PC-3 (cell line): ENCODE results near the gene SLC27A4. TPM values are rescaled to one million over a fixed set of nuclear protein-coding genes. Genes with fewer than 3 reads are reported as not detected.
A peak's percentile ranks its signal among the peaks of the same experiment; 100 is the strongest.

Experiments used
- ATAC-seq: fragments of 200-7000 bp; cut with Tn5 transposase; 2 replicates; pipeline ENCODE4 v1.9.1; 2020; ENCODE audit warnings: mild to moderate bottlenecking, moderate library complexity
- BruUV-seq: library from RNA; stranded (reverse); fragments of 400-500 nt; replicated peaks from 2 replicates; lab custom pipeline; 2021; lab: Mats Ljungman, UMichigan
- CTCF ChIA-PET: fragments of 300-600 bp; sonication (Branson Sonifier 250); formaldehyde crosslinking; loops from one replicate; lab custom pipeline; 2022; ENCODE audit warnings: antibody characterized with exemption; lab: Charles Lee
- POLR2A ChIA-PET: fragments of 300-600 bp; sonication (Branson Sonifier 250); formaldehyde crosslinking; loops from one replicate; lab custom pipeline; 2022; ENCODE audit warnings: antibody characterized with exemption; ENCODE audit not compliant: unreplicated experiment; lab: Charles Lee
- DNase-seq: peaks from one replicate; pipeline ENCODE4 v3.0.0-alpha.2; 2015
- H2AFZ ChIP-seq: fragments of 300-600 bp; sonication (generic); 2 replicates; pipeline ENCODE4 v1.6.0; 2016; ENCODE audit warnings: antibody characterized with exemption, low read length
- H3F3A ChIP-seq: fragments of 300-600 bp; sonication (generic); one replicate; pipeline ENCODE4 v1.6.0; 2017; ENCODE audit warnings: antibody characterized with exemption, low read length, control low read depth, mild to moderate bottlenecking; ENCODE audit not compliant: unreplicated experiment
- H3K27ac ChIP-seq: fragments of 300-600 bp; sonication (generic); 2 replicates; pipeline ENCODE4 v1.5.1; 2016; ENCODE audit warnings: mild to moderate bottlenecking, low read length
- H3K27me3 ChIP-seq: fragments of 300-600 bp; sonication (generic); 2 replicates; pipeline ENCODE4 v1.6.1; 2016; ENCODE audit warnings: low read length, mixed read lengths
- H3K36me3 ChIP-seq: fragments of 300-600 bp; sonication (generic); 2 replicates; pipeline ENCODE4 v1.6.1; 2016; ENCODE audit warnings: low read depth, mixed run types, low read length, mixed read lengths
- H3K4me1 ChIP-seq: fragments of 300-600 bp; sonication (generic); 2 replicates; pipeline ENCODE4 v1.5.1; 2016; ENCODE audit warnings: low read length; ENCODE audit not compliant: insufficient read depth
- H3K4me2 ChIP-seq: fragments of 300-600 bp; sonication (generic); 2 replicates; pipeline ENCODE4 v1.6.0; 2016; ENCODE audit warnings: low read length
- H3K4me3 ChIP-seq: fragments of 300-600 bp; sonication (generic); 2 replicates; pipeline ENCODE4 v1.5.1; 2016; ENCODE audit warnings: mild to moderate bottlenecking, low read length, mixed read lengths
- H3K79me2 ChIP-seq: fragments of 300-600 bp; sonication (generic); 2 replicates; pipeline ENCODE4 v1.6.1; 2017; ENCODE audit warnings: low read length, mixed read lengths
- H3K9ac ChIP-seq: fragments of 300-600 bp; sonication (generic); 2 replicates; pipeline ENCODE4 v1.6.0; 2016; ENCODE audit warnings: mild to moderate bottlenecking, low read length
- H3K9me2 ChIP-seq: fragments of 300-600 bp; sonication (generic); replicated peaks from 2 replicates; pipeline ENCODE4 v1.6.1; 2016; ENCODE audit warnings: mixed run types, low read length, mixed read lengths
- H3K9me3 ChIP-seq: fragments of 300-600 bp; sonication (generic); 2 replicates; pipeline ENCODE4 v1.6.1; 2016; ENCODE audit warnings: low read length, mixed read lengths
- H4K20me1 ChIP-seq: fragments of 300-600 bp; sonication (generic); 2 replicates; pipeline ENCODE4 v1.6.1; 2016; ENCODE audit warnings: low read length, mixed read lengths
- CTCF ChIP-seq: fragments of 300-600 bp; sonication (generic); conservative IDR thresholded peaks from 2 replicates; pipeline ENCODE4 v1.5.1; 2017; ENCODE audit warnings: antibody characterized with exemption, low read depth, mild to moderate bottlenecking, low read length
- EZH2 ChIP-seq: fragments of 300-600 bp; sonication (generic); IDR thresholded peaks from one replicate; pipeline ENCODE4 v1.6.1; 2017; ENCODE audit warnings: antibody characterized with exemption, mild to moderate bottlenecking, low read length; ENCODE audit not compliant: unreplicated experiment
- EZH2phosphoT487 ChIP-seq: fragments of 300-600 bp; sonication (generic); IDR thresholded peaks from 2 replicates; pipeline ENCODE4 v1.6.1; 2018; ENCODE audit warnings: mild to moderate bottlenecking, antibody characterized with exemption, low read length, borderline replicate concordance
- intact Hi-C: fragments of 100-400 bp; cut with micrococcal nuclease; formaldehyde crosslinking; loops from 2 replicates; pipeline ENCODE4 v1.9.0; 2023
- total RNA-seq: library from RNA; depleted of rRNA; stranded (reverse); fragments of >200 nt; gene quantifications from 2 replicates; pipeline ENCODE4 v1.2.3, GENCODE V29; 2014

Gene SLC27A4
- total RNA-seq, 1 experiment from 2014 or later: 39.1 TPM

- CTCF ChIA-PET: interaction anchor here (0.6 kb wide), 1 partner anchor 104 kb away, joined by 4 read pairs; no protein-coding TSS in a partner anchor
- H3K4me2 ChIP-seq: no peak overlapping the region
- no peaks in the 10 kb centered on the region for H3K9me3 ChIP-seq
- no peaks in the 10 kb centered on the region for H3K27me3 ChIP-seq
- no peak overlapping the region for H3K9ac ChIP-seq
- H3K4me3 ChIP-seq: no peak overlapping the region
- ATAC-seq (no peak), DNase-seq (no peak)
- peaks cover 5% of the 10 kb centered on the region; the same call in 1 of the 2 replicates for H3K36me3 ChIP-seq
- TF ChIP-seq CTCF (no peak), EZH2 (no peak), EZH2phosphoT487 (no peak)
- no peaks in the 10 kb centered on the region for H4K20me1 ChIP-seq
- BruUV-seq: no TSS peak
- POLR2A ChIA-PET: no interaction called here
- no peaks in the 10 kb centered on the region for H3F3A ChIP-seq
- peak overlapping the region; percentile 43 for H3K27ac ChIP-seq
- intact Hi-C loops: no loop called here
- no peaks in the 10 kb centered on the region for H3K9me2 ChIP-seq
- no peaks in the 10 kb centered on the region for H3K79me2 ChIP-seq
- H3K4me1 ChIP-seq: peaks cover 24% of the 10 kb centered on the region
- no peak overlapping the region for H2AFZ ChIP-seq
Observed at GRCh38 chr9:128304136-128304970, 36.0 kb upstream of the SLC27A4 start.

GRCh38 chr9:128304971-128305288 is 35.4 kb upstream of the SLC27A4 start:
- TF ChIP-seq EZH2 (no peak), CTCF (no peak), EZH2phosphoT487 (no peak)
- no peaks in the 10 kb centered on the region for H4K20me1 ChIP-seq
- no peak overlapping the region for H3K4me3 ChIP-seq
- no peaks in the 10 kb centered on the region for H3K9me3 ChIP-seq
- H3K36me3 ChIP-seq: peaks cover 5% of the 10 kb centered on the region; the same call in 1 of the 2 replicates
- H2AFZ ChIP-seq: no peak overlapping the region
- CTCF ChIA-PET: interaction anchor here (0.6 kb wide), 1 partner anchor 16 kb away, joined by 3 read pairs; no protein-coding TSS in a partner anchor
- intact Hi-C loops: no loop called here
- H3K27ac ChIP-seq: peak overlapping the region; percentile 43
- DNase-seq (peak; percentile 30), ATAC-seq (no peak)
- H3F3A ChIP-seq: no peaks in the 10 kb centered on the region
- H3K9ac ChIP-seq: no peak overlapping the region
- H3K4me2 ChIP-seq: no peak overlapping the region
- peaks cover 24% of the 10 kb centered on the region for H3K4me1 ChIP-seq
- no TSS peak for BruUV-seq
- POLR2A ChIA-PET: no interaction called here
- H3K9me2 ChIP-seq: no peaks in the 10 kb centered on the region
- no peaks in the 10 kb centered on the region for H3K27me3 ChIP-seq
- no peaks in the 10 kb centered on the region for H3K79me2 ChIP-seq

GRCh38 chr9:128309551-128309950 is 30.8 kb upstream of the SLC27A4 start:
- no peaks in the 10 kb centered on the region for H3K79me2 ChIP-seq
- no peaks in the 10 kb centered on the region for H4K20me1 ChIP-seq
- ChIA-PET POLR2A (no interaction called here), CTCF (interaction anchor here (0.6 kb wide), 1 partner anchor 414 kb away, joined by 3 read pairs; the partner anchor contains the start of gene ZDHHC12)
- ATAC-seq (no peak), DNase-seq (no peak)
- intact Hi-C loops: no loop called here
- H3K4me3 ChIP-seq: no peak overlapping the region
- no peak overlapping the region for H2AFZ ChIP-seq
- H3K4me1 ChIP-seq: peaks cover 24% of the 10 kb centered on the region
- no peak overlapping the region for H3K4me2 ChIP-seq
- no peaks in the 10 kb centered on the region for H3F3A ChIP-seq
- H3K9me3 ChIP-seq: no peaks in the 10 kb centered on the region
- BruUV-seq: no TSS peak
- H3K9me2 ChIP-seq: no peaks in the 10 kb centered on the region
- TF ChIP-seq EZH2: no peak
- TF ChIP-seq EZH2phosphoT487: no peak
- H3K27ac ChIP-seq: no peak overlapping the region
- no peak overlapping the region for H3K9ac ChIP-seq
- H3K36me3 ChIP-seq: peaks cover 11% of the 10 kb centered on the region; the same call in 1 of the 2 replicates
- H3K27me3 ChIP-seq: no peaks in the 10 kb centered on the region
